ENCODE results near the gene SPIN1.

- TF ChIP-seq CTCF (IDR thresholded peaks at IDR 0.05) (no peak), POLR2A (IDR thresholded peaks at IDR 0.05) (no peak)
These were observed 89.1 kb downstream of the SPIN1 start for GRCh38 chr9:88477300-88477751.
